GM18858 (cell line): ENCODE results near the gene HDAC10.
"Not testable (repeated sequence)": the region's sequence is repeated elsewhere in the genome, so short reads cannot be mapped to it uniquely, and the experiment has no call there.

Experiments
- ATAC-seq: cut with Tn5 transposase; IDR thresholded peaks from one replicate; pipeline ENCODE4 v1.9.1; 2021; ENCODE audit not compliant: unreplicated experiment

The HDAC10 gene

DNA sequence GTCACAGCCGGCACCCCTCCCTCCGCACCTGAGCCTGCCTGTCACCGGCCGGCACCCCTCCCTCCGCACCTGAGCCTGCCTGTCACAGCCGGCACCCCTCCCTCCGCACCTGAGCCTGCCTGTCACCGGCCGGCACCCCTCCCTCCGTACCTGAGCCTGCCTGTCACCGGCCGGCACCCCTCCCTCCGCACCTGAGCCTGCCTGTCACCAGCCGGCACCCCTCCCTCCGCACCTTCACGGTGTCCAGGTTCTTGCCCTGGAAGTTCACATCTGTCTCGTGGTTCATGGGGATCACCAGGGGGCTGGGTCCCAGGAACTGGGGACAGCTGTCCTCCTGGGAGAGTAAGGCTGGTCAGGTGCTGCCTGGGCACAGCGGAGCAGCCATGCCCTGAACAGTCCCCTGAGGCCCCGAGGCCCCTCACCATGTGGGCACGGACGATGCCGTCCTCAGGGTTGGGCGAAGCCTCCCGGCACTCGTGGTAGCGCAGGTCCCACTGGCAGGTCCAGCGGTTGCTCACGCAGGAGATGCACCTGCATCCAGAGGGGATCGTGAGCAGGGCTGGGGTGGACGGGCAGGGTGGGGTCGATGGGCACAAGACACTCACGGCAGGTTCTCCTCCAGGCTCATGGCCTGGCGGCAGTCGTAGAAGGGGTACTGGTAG lies 34.6 kb upstream of the HDAC10 start:
- no peak for ATAC-seq

DNA sequence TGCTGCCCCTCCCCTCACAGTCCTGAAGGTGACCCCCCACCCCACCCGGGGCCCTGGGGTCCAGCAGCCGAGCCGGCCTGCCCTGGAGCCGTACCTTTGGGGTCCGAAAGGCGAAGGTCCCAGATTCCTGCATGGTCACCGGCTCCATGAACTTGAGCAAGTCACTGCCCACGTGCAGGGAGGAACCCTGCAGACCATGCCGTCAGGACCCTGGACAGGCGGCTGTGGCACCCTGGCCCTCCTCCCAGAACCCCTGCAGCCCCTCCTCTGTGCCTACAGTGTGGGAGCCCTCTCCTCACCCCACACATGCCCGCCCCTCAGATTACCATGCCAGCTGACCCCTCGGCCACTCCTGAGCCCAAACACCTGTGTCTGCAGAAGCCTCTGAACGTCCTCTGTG lies 33.4 kb upstream of the HDAC10 start:
- ATAC-seq = no peak

DNA sequence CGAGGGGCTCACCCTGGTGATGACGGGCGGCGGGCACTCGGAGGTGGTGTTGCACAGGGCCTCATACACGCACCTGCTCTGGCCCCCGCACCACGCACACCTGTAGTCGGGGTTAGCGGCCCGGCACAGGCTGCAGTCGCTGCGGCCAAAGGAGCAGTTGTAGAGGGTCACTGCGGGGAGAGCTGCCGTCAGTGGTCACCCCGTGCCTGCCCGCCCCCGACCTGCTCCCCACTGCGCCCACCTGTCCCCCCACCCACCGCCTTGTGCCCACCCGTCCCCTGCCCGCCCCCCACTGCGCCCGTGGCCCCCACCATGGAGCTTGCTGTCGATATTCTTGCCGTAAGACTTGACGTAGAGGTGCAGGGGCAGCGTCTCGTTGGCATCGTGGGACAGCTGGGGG lies 32.8 kb upstream of the HDAC10 start:
- ATAC-seq = no peak

DNA sequence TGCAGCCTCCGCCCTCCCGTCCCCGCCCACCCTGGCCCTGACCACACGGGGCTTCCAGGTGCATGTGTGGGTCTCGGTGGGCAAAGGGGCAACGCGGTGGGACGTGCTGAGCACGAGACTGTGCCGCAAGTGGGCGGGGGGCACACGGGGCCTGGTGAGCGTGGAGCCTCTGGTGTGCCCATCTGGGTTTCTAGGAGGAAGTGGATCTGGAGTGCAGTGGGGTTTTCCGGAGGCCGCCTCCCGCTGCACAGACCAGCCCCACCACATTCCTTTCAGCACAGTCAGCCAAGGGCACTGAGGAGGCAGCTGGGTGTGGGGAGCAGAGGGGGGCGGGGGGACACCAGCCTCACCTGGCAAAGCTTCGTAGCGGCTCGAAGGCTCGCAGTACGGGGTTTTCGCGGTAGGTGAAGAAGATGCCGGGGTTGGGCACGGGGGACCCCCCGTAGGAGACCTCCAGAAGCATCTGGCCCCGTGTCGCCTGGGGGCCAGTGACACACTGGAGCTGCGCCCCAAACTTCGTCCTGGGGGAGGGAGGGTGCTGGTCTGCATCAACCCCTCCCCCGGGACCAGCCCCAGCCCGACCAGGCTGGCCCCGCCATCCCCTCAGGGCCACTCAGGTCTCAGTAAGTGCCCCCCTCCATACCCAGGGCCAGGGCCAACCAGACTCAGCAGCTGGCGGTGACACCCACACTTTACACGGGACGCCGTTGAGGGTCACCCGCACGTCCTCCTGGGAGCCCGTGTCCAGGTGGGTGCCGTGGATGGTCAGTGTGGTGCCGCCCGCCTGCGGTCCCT lies 31.5 kb upstream of the HDAC10 start:
- ATAC-seq = no peak

DNA sequence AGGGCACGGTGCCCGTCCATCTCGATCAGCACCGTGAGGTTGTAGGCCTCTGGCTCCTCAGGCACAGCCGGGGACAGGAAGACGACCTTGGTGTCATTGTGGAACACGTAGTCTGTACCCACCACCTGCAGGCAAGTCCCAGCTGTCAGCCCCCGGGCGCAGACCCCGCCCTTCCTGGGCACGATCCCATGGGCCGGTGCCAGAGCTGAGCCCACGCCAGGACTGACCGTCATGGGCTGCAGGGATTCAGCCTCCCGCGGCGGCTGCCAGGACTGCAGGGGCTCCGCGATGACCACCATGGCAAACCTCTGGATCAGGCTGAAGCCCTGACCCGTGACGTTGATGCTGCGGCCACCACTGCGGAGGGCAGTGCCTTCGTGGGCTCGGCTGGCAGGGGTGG lies 30.9 kb upstream of the HDAC10 start:
- ATAC-seq = no peak

DNA sequence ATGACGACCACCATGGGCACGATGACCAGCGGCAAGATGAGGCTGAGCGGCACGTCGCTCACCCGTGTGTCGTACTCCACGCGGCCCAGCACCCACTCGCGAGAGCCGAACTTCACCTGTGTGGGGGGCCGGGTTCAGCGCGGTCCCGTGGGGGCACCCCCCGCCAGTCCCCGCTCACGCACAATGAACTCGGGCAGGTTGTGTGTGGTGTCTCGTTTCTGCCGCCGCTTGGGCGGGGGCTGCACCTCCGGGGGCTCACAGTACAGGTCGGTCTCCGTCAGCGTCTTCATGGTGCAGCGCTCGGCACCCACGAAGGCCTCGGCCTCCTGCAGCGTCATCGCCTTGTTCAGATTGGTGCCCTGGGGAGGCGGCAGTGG lies 30.3 kb upstream of the HDAC10 start:
- ATAC-seq = no peak

DNA sequence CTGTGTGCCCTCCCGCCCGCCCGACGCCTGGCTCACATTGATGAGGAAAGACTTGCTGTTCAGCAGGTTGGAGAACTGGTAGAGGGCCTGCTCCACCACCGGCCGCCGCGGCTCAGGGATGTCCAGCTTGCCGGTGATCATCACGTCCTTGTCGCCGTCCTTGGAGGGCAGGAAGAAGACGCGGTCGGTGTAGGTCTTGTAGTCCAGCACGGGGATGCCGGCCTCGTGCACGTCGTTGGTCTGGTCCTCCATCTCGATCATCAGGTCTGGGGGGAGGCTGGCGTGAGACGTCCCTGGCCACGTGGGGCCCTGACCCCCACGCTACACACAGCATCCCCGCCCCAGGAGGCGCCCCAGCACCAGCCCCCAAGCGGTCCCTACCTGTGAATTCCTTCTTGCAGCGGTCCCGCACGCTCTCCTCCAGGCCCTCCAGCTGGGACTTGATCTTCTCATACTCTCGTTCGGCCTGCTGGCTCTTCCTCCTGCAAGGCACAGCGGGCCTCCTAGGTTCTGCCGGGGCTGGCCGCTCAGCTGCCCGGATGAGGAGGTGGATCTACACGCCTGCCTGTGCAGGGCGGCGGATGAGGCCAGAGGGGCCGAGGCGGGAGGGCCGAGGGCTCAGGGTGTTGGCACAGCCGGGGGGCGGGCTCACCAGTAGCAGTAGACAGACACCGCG lies 29.8 kb upstream of the HDAC10 start:
- no peak for ATAC-seq

DNA sequence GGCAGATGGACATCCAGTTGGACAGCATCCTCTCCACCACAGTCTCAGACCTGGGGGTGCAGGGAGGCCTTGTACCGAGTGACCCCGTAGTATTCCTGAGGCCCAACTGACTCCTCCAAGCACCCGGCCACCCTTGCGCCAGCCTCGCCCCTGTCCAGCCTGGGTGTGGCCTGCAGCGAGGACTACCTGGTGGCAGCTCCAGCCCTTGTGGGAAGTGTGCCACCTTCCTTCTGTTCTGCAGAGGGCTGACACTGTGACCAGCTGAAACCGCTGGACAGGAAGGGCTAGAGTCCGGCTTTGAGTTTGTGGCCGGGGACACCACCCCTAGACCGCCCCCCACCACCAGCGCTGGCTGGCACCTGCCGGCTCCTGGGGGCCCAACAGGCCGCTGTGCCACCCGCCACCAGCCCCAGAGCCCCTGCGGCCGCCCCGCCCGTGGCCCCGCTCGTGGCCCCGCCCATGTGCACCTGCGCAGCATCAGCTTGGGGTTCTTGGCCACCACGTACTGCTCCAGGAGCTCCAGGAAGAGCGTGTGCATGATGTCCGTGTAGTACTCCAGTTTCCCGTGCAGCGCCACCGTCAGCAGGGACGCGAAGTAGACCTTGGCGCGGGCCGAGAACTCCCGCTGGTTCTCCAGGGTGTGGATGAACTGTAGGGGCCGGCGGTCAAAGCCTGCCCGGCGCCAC lies 29.1 kb upstream of the HDAC10 start:
- no peak for ATAC-seq

DNA sequence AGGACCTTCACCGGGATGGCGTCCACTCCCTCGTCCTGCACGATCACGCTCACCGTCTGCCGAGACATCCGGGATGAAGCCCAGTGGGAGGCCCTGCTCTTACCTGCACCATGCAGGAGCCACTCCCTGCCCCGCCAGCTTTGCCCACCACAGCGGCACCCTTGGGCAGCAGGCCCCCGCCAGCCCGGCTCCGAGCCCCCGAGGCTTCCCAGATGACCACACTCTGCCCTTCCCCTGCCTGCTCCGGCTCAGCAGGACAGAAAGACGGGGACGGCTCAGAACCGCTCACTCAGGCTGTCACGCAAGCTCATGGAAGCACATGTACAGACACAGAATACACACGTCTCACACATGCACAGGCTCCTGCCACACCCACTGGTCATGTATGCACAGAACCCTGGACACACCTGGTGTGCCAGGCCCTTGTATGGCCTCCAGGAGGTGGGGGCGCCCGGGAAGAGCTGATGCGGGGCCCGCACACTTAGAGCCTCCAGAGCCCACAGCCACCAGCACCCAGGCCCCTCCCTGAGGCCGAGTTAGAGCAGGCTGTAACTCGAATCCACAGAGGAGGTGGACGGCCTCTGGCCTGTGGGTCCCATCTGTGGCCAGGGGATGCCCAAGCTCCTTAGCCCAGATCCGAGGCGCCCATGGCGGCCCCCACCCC lies 28.0 kb upstream of the HDAC10 start:
- no peak for ATAC-seq

DNA sequence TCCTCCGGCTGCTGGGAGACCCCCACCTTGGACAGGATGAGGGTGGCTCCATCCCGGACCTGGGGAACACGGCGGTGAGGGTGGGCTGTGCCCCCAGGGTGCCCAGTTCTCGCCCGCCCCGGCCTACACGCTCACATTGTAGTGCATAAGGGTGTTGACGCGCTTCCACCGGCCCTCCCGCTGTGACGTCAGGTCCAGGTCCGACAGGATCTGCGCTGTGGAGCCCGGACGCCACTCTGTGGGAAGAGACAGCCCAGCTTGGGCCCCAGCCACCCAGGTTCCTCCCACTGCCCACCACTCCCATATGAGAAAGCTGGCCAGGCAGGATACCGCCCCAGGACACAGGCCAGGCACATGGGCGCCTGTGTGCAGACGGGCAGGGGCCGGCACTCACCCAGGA lies 27.4 kb upstream of the HDAC10 start:
- ATAC-seq = no peak

DNA sequence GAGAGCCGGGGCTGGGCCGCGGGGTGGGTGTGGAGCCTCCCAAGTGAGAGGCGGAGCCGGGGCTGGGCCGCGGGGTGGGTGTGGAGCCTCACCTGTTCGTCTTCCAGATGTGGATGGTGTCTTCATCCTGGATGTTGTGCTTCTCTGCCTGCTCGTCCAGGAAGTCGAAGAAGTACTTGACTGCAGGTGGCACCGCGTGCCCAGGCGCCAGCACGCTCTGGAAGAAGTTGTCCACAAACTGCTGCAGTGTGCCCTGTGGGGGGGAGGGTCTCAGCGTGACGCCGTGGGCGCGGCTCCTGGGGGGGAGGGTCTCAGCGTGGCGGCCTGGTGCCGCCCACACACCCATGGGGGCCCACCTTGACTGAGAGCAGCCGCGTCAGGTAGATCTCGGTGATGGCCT lies 26.7 kb upstream of the HDAC10 start:
- ATAC-seq = no peak

DNA sequence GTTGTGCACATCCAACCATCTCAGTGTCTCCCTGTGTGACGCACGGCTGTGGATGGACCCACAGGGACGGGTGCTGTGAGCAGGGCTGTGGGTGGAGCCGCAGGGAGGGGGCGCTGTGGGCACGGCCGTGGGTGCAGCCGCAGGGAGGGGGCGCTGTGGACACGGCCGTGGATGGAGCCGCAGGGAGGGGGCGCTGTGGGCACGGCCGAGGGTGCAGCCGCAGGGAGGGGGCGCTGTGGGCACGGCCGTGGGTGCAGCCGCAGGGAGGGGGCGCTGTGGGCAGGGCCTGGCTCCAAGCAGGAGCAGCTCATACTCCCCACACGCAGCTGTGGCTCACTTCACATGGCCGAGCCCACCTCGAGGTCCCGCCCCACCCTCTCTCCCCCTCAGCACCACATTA lies 25.1 kb upstream of the HDAC10 start:
- ATAC-seq = no peak

DNA sequence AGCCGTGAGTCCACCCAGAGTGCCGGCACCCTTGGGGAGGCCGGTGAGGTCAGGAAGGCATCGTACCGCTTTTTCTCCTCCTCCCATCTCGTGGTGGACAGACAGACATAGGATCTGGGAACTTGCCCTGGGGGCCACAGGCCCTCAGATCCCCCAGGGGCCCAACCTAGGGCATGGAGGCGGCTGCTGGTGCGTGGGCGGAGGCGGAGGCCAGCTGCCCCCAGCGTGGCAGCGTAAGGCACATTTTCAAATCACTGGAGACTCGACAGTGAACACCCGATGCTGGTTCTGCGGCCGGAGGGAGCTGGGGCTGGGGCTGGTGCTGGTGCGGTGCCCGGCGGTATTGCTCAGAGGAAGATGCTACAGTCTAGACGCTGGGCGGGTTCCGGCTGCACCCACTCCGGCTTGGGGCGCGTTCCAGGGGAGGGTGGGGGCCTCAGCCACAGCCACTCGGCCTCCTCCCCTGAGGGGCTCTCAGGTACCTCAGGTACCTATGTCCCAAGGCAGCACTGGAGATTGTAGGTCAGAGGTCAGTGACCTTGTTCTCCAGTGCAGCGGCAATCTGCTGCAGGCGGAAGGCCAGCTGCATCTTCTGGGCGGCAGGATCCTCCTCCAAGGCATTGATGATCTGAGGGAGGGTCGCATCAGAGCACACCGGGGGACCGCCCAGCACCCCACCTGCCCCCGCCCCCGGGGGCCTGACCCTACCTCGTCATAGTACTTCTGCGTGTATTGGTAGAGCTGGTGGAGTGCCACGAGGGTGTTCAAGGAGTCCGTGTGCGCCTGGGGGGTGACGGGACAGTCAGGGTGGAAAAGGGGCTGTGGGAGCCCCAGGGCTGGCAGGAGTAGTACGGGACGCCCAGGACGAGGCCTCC lies 24.4 kb upstream of the HDAC10 start:
- no peak for ATAC-seq

DNA sequence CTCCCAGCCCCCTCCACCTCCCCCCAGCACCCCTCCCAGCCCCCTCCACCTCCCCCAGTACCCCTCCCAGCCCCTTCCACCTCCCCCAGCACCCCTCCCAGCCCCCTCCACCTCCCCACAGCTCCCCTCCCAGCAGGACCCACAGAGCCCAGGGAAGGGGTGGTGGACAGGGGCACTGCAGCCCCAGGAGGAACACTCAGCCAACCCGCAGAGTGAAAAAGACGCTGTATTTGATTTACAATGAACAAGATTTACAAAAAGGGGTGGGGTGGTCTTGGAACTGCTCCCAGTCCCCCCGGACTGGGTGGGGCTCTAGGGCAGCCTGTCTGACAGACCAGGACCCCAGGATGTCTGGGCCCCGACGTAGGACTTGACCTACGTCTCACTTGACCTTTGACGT lies 23.7 kb upstream of the HDAC10 start:
- no peak for ATAC-seq

DNA sequence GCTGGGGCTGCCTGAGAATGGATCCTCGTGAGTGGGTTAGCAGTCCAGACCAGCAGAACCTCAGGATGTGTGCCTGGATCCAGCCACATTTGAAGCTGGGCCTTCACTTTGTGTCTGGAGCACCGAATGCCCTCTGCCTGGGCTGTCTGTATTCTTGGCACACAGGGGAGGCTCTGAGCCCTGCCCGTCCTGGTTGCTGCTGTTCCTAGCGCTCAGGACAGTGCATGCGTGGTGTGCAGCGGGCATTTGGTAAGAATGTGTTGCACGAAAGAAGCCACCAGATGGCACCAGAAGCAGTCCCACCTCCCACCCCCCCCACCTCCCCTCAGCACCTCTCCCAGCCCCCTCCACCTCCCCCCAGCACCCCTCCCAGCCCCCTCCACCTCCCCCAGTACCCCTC lies 23.2 kb upstream of the HDAC10 start:
- ATAC-seq = no peak

DNA sequence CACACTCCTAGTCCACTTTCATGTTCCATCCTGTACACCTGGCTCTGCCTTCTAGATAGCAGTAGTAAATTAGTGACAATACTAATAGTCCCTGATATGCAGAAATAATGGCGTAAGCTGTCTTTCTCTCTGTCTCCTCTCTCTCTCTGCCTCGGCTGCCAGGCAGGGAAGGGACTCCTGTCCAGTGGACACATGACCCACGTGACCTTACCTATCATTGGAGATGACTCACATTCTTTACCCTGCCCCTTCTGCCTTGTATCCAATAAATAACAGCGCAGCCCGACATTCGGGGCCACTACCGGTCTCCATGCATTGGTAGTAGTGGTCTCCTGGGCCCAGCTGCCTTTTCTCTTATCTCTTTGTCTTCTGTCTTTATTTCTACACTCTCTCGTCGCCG lies 22.7 kb upstream of the HDAC10 start:
- not testable (repeated sequence) for ATAC-seq

DNA sequence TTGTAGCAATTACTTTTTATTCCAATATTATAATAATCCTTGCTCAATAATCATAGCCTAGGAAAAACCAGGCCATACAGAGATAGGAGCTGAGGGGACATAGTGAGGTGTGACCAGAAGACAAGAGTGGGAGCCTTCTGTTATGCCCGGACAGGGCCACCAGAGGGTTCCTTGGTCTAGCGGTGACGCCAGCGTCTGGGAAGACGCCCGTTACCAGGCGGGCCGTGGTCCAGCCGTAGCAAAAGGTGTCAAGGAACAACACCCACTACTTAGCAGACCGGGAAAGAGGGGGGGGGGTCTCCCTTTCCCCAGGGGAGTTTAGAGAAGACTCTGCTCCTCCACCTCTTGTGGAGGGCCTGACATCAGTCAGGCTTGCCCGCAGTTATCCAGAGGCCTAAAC lies 22.3 kb upstream of the HDAC10 start:
- not testable (repeated sequence) for ATAC-seq

DNA sequence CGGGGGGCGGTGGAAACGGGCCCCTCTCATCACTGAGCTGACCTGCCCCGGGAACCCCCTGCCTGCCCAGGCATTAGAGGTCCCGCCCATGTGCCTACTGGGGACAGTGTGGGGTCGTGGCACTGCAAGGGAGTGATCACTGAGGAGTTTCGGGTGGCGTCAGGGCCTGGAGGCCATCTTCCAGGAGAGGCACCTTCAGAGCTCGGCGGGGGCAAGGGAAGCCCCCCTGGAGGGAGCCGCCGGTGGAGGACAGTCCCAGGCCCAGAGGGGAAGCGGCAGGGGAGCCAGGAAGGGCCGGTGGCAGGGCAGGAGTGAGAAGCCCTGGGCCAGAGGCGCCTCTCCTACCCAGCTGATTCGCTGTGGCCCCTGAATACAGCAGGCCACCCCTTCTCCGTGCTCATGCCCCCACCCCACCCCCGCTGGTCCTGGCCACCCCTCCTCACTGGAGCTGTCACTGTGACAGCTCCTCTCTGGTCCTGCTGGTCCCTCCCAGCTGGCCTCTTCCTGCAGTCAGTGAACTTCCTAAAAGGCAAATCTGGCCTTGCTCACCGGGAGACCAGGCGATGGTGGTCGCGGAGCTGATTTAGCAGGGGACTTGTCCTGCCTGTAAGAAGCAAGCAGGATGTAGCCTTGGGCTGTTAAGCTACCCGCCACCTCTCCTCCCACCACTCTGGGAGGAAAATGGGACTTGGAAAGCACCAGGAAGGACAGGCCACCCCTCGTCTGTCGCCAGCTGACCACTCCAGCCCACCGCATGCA lies 21.2 kb upstream of the HDAC10 start:
- ATAC-seq = no peak

DNA sequence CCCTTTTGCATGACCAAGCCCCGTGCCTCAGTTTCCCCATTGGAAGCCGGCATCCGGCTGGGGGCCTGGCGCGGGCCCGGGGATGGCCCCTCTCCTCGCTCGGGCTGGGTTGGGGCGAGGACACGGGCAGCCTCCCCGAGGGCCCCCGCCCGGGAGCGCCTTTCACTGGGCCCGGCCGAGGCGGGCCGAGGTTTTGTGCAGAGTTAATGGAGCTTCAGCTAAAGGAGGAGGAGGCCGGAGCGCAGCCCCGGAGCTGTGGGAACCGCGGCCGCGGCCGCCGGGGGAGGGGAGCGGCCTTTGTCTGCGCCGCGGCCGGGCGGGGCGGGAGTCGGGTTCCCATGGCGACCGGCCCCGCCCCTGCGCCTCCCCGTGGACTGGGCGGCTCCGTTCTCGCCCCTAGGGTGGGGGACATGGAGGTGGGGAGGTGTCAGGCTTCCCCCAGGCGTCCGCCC lies 20.5 kb upstream of the HDAC10 start:
- no peak for ATAC-seq
